ENCODE data around the gene RASA2.

The RASA2 gene

DNA sequence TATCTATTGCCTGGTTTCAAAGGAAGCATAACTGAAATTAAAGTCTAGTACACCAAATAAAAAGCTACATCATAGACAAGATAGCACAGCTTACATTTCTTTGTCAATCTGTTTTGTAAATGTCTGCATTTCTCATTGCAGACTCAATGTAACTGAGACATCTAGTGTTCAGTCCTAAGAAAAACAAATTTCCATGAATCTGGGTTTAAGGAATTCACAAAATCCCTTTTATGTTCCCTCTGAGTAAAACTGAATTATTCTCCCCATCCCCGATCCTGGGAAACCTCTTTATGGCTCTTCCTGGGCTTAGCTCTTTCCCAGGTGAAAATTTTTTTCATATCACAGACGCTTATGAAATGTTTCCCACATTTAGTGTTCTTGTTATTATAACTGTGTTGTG, 21.6 kb upstream of the RASA2 start:
- DNase-seq (ENCODE audit: low spot score) = no peak
- TF ChIP-seq, protein P1, sequence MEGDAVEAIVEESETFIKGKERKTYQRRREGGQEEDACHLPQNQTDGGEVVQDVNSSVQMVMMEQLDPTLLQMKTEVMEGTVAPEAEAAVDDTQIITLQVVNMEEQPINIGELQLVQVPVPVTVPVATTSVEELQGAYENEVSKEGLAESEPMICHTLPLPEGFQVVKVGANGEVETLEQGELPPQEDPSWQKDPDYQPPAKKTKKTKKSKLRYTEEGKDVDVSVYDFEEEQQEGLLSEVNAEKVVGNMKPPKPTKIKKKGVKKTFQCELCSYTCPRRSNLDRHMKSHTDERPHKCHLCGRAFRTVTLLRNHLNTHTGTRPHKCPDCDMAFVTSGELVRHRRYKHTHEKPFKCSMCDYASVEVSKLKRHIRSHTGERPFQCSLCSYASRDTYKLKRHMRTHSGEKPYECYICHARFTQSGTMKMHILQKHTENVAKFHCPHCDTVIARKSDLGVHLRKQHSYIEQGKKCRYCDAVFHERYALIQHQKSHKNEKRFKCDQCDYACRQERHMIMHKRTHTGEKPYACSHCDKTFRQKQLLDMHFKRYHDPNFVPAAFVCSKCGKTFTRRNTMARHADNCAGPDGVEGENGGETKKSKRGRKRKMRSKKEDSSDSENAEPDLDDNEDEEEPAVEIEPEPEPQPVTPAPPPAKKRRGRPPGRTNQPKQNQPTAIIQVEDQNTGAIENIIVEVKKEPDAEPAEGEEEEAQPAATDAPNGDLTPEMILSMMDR (IDR thresholded peaks at IDR 0.05; ENCODE audit: extremely low read depth, insufficient read depth, missing control alignments) = no peak
- in situ Hi-C loops (cut with MboI; ENCODE audit: low pct_unique_long_range_greater_than_20kb, low sequenced_read_pairs, unreplicated experiment) = no loop called here

DNA sequence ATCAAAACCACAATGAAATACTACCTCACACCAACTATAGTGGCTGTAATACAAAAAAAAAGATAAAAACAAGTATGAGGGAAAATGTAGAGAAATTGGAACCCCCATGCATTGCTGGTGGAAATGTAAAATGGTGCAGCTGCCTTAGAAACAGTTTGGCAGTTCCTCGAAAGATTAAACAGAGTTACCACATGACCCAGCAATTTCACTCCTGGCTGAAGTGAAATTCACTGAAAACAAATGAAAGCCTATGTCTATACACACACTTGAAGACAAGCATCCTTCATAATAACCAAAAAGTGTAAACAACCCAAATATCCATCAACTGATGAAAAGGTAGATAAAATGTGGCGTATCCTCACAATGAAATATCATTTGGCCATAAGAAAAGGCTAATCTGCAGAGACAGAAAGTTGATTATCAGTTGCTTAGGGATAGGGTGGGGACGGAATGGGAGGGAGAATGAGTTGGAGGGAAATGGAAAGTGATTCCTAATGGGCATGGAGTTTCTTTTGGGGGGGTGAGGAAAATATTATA, 20.1 kb upstream of the RASA2 start:
- in situ Hi-C loops (cut with MboI; ENCODE audit: low pct_unique_long_range_greater_than_20kb, low sequenced_read_pairs, unreplicated experiment) = no loop called here
- DNase-seq (ENCODE audit: low spot score) = no peak
- TF ChIP-seq, protein P1 (IDR thresholded peaks at IDR 0.05; ENCODE audit: extremely low read depth, insufficient read depth, missing control alignments) = no peak

DNA sequence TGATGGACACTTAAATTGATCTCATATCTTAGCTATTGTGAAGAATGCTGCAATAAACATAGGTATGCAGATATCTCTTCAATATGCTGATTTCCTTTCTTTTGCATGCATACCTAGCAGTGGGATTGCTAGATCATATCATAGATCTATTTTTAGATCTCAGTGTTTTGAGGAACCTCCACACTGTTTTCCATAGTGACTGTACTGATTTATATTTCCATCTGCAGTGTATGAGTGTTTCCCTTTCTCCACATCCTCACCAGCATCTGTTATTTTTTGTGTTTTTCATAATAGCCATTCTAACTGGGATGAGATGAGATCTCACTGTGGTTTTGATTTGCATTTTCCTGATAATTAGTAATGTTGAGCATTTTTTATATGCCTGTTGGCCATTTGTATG, 17.1 kb upstream of the RASA2 start:
- TF ChIP-seq, protein P1 (IDR thresholded peaks at IDR 0.05; ENCODE audit: extremely low read depth, insufficient read depth, missing control alignments) = no peak
- in situ Hi-C loops (cut with MboI; ENCODE audit: low pct_unique_long_range_greater_than_20kb, low sequenced_read_pairs, unreplicated experiment) = loop anchor here (5.0 kb wide), 1 partner anchor 88 kb away; no protein-coding TSS in a partner anchor
- no peak for DNase-seq (ENCODE audit: low spot score)

DNA sequence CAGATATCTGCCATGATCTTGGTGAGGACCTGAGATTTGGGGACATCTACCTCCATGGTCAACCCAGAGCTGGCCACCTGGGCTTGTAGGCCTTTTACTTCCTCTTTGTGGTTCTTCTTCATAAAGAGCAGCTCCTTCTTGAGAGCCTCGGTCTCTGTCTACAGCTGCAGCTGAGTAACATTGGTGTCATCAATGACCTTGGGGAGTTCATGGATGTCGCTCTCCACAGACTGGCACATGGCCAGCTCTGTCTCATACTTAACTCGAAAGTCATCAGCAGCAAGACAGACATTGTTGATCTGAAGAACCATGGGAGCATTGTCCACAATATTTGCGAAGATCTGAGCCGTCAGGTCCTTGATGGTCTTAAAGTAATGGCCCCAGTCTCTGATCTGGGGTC, 15.7 kb upstream of the RASA2 start:
- TF ChIP-seq, protein P1 (IDR thresholded peaks at IDR 0.05; ENCODE audit: extremely low read depth, insufficient read depth, missing control alignments) = no peak
- DNase-seq (ENCODE audit: low spot score) = no peak
- in situ Hi-C loops (cut with MboI; ENCODE audit: low pct_unique_long_range_greater_than_20kb, low sequenced_read_pairs, unreplicated experiment) = loop anchor here (5.0 kb wide), 1 partner anchor 86 kb away; no protein-coding TSS in a partner anchor

DNA sequence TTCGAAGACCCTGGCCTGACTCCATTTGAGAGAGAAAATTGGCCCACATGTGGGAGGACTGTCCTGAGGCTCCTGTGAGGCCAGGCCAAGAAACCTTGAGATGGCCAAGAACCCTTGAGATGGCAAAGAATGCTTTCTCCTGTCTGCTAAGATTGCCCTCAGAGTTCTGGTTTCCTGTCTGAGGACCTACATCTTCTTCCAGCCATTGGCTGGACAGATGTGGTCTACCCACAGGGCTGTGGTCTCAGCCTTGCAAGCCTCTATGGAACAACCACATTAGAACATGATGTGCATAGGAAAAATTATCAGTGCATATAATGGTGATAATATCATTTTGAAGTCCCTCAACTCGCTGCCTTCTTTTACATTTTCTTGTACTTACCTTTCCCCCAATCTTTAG, 10.8 kb upstream of the RASA2 start:
- no peak for DNase-seq (ENCODE audit: low spot score)
- TF ChIP-seq, protein P1 (IDR thresholded peaks at IDR 0.05; ENCODE audit: extremely low read depth, insufficient read depth, missing control alignments) = no peak
- in situ Hi-C loops (cut with MboI; ENCODE audit: low pct_unique_long_range_greater_than_20kb, low sequenced_read_pairs, unreplicated experiment) = no loop called here

DNA sequence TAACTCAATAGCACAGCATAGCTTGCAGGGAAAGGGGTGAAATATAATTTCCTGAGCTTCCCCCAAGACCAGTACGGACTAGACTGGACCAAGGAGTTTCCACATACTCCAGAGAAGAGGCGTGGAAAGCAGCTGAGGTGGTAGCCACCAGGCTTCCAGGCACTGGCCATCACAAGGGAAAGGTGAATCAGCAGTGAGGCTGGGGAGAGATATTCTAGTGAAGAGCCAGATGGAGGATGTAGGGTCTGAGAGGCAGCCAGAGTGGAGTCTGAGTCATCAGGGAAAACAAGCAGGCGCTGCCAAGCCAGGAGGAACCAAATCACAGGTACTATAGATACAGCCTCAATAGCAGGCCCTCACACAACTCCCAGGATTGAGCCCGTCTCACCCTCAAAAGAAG, 9.6 kb upstream of the RASA2 start:
- DNase-seq (ENCODE audit: low spot score) = no peak
- in situ Hi-C loops (cut with MboI; ENCODE audit: low pct_unique_long_range_greater_than_20kb, low sequenced_read_pairs, unreplicated experiment) = no loop called here
- TF ChIP-seq, protein P1 (IDR thresholded peaks at IDR 0.05; ENCODE audit: extremely low read depth, insufficient read depth, missing control alignments) = no peak

All from GM13977 (cell line).